GM18868 (cell line): ENCODE data around the gene APOE.
A peak's percentile ranks its signal among the peaks of the same experiment; 100 is the strongest.
"Not testable (repeated sequence)": the region's sequence is repeated elsewhere in the genome, so short reads cannot be mapped to it uniquely, and the experiment has no call there.

Source experiments
- ATAC-seq: cut with Tn5 transposase; IDR thresholded peaks from one replicate; pipeline ENCODE4 v1.9.1; 2021; ENCODE audit warnings: mild to moderate bottlenecking, moderate library complexity; ENCODE audit not compliant: unreplicated experiment

Gene APOE

DNA sequence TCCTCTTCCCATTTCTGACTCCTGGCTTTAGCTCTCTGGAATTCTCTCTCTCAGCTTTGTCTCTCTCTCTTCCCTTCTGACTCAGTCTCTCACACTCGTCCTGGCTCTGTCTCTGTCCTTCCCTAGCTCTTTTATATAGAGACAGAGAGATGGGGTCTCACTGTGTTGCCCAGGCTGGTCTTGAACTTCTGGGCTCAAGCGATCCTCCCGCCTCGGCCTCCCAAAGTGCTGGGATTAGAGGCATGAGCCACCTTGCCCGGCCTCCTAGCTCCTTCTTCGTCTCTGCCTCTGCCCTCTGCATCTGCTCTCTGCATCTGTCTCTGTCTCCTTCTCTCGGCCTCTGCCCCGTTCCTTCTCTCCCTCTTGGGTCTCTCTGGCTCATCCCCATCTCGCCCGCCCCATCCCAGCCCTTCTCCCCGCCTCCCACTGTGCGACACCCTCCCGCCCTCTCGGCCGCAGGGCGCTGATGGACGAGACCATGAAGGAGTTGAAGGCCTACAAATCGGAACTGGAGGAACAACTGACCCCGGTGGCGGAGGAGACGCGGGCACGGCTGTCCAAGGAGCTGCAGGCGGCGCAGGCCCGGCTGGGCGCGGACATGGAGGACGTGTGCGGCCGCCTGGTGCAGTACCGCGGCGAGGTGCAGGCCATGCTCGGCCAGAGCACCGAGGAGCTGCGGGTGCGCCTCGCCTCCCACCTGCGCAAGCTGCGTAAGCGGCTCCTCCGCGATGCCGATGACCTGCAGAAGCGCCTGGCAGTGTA, 2.7 kb downstream of the APOE start:
- ATAC-seq: no peak

DNA sequence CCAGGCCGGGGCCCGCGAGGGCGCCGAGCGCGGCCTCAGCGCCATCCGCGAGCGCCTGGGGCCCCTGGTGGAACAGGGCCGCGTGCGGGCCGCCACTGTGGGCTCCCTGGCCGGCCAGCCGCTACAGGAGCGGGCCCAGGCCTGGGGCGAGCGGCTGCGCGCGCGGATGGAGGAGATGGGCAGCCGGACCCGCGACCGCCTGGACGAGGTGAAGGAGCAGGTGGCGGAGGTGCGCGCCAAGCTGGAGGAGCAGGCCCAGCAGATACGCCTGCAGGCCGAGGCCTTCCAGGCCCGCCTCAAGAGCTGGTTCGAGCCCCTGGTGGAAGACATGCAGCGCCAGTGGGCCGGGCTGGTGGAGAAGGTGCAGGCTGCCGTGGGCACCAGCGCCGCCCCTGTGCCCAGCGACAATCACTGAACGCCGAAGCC, 3.3 kb downstream of the APOE start:
- ATAC-seq: no peak

DNA sequence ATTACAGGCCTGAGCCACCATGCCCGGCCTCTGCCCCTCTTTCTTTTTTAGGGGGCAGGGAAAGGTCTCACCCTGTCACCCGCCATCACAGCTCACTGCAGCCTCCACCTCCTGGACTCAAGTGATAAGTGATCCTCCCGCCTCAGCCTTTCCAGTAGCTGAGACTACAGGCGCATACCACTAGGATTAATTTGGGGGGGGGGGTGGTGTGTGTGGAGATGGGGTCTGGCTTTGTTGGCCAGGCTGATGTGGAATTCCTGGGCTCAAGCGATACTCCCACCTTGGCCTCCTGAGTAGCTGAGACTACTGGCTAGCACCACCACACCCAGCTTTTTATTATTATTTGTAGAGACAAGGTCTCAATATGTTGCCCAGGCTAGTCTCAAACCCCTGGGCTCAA, 4.2 kb downstream of the APOE start:
- no peak for ATAC-seq

DNA sequence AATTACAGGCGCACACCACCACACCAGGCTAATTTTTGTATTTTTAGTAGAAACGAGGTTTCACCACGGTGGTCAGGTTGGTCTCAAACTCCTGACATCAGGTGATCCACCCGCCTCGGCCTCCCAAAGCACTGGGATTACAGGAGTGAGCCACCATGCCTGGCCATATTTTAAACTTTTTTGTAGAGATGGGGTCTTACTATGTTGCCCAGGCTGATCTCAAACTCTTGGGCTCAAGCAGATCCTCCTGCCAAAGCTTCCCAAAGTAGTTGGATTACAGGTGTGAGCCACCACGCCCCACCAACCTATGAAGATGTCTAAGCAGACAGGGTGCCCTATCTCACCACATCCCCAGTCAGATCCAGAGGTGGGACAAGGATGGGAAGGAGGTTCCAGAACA, 6.3 kb downstream of the APOE start:
- ATAC-seq: not testable (repeated sequence)

DNA sequence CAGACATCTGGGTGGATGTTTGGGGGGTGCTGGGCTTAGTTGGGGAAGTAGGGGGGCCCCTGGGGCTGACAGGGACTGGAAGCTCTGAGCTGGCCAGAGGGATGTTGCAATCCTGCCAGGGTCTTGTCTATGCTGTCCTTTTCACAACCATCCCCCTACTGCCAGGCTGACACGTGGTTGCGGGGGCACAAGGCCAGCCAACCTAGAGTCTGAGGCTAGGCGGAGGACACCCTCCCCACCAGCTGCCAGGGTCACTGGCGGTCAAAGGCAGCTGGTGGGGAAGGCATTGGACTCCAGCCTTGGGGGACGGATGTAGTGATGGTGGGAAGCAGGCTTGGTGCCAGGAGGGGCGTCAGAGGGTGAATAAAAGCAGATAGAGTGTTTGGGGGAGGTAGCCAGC, 7.3 kb downstream of the APOE start:
- no peak for ATAC-seq

DNA sequence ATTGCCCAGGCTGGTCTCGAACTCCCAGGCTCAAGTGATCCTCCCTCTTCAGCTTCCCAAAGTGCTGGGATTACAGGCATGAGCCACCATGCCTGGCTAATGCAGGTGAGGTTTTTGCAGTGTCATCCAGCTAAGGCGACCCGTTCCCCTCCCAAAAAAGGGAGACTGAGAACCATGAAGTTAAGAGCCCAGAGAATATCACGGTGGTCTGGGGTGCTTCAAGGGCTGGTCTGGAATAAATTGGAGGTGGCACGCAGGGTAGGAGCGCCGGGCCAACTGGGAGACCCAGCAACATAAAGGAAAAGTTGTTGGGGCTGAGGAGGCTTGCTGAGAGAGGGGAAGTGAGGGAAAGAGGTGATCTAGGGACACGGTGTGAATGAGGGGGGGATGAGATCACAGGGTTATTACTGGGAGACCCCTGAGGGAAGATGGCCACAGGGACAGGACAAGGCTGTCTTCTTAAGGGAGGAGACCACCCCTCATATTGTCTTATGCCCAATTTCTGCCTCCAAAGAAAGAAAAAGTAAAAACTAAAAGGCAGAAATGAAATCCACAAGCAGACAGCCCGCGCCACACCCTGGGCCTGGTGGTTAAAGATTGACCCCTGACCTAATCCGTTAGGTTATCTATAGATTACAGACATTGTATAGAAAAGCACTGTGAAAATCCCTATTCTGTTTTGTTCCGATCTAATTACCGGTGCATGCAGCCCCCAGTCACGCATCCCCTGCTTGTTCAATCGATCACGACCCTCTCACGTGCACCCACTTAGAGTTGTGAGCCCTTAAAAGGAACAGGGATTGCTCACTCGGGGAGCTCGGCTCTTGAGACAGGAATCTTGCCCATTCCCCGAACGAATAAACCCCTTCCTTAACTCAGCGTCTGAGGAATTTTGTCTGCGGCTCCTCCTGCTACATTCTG, 8.2 kb downstream of the APOE start:
- ATAC-seq: not testable (repeated sequence)

DNA sequence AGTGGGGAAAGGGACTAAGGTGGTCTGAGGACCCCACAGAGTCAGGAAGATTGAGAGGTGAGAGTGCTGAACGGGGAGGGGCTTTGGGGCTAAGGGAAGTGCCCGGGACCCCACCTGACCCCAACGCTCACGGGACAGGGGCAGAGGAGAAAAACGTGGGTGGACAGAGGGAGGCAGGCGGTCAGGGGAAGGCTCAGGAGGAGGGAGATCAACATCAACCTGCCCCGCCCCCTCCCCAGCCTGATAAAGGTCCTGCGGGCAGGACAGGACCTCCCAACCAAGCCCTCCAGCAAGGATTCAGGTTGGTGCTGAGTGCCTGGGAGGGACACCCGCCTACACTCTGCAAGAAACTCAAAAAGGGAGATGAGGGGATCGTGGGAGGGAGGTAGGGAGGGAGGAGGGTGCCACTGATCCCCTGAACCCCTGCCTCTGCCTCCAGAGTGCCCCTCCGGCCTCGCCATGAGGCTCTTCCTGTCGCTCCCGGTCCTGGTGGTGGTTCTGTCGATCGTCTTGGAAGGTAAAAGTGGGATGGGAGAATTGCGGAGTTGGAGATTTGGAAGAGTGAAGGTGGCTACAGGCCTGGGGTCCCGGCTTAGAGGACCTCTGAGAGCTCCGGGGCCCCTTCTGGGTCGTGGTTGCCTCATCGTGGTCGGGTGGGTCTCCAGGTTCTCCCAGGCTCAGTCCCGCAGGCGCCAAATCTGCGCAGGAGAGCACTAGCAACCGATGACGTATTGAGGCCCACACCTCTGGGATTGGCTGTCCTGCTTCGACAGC, 9.0 kb downstream of the APOE start, which contains the start of gene APOC1:
Gene APOC1 (plus strand): TSS at position 176 of the 774 bp plus-strand sequence. CDS start 284 bp downstream, at position 460.
- ATAC-seq: peak; percentile 89

DNA sequence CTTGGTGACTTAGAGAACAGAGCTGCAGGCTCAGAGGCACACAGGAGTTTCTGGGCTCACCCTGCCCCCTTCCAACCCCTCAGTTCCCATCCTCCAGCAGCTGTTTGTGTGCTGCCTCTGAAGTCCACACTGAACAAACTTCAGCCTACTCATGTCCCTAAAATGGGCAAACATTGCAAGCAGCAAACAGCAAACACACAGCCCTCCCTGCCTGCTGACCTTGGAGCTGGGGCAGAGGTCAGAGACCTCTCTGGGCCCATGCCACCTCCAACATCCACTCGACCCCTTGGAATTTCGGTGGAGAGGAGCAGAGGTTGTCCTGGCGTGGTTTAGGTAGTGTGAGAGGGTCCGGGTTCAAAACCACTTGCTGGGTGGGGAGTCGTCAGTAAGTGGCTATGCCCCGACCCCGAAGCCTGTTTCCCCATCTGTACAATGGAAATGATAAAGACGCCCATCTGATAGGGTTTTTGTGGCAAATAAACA, 18.7 kb downstream of the APOE start:
- ATAC-seq: no peak

DNA sequence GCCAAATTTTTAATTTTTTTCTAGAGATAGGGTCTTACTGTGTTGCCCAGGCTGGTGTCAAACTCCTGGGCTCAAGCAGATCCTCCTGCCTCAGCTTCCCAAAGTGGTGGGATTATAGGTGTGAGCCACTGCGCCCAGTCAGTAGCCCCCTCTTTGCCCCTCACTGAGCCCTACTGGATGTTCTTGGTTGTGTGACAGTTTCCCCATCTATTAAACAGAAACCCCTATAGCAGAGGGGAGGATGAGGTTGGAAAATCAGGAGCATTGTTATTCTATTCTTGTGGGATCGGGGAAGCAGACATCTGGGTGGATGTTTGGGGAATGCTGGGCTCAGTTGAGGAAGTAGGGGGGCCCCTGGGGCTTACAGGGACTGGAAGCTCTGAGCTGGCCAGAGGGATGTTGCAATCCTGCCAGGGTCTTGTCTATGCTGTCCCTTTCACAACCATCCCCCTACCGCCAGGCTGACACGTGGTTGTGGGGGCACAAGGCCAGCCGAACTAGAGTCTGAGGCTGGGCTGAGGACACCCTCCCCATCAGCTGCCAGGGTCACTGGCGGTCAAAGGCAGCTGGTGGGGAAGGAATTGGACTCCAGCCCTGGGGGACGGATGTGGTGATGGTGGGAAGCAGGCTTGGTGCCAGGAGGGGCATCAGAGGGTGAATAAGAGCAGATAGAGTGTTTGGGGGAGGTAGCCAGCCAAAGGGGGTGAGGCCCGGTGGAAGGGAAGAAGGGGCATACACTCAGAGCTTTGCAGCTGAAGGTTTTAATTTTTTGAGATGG, 19.7 kb downstream of the APOE start:
- ATAC-seq: no peak

DNA sequence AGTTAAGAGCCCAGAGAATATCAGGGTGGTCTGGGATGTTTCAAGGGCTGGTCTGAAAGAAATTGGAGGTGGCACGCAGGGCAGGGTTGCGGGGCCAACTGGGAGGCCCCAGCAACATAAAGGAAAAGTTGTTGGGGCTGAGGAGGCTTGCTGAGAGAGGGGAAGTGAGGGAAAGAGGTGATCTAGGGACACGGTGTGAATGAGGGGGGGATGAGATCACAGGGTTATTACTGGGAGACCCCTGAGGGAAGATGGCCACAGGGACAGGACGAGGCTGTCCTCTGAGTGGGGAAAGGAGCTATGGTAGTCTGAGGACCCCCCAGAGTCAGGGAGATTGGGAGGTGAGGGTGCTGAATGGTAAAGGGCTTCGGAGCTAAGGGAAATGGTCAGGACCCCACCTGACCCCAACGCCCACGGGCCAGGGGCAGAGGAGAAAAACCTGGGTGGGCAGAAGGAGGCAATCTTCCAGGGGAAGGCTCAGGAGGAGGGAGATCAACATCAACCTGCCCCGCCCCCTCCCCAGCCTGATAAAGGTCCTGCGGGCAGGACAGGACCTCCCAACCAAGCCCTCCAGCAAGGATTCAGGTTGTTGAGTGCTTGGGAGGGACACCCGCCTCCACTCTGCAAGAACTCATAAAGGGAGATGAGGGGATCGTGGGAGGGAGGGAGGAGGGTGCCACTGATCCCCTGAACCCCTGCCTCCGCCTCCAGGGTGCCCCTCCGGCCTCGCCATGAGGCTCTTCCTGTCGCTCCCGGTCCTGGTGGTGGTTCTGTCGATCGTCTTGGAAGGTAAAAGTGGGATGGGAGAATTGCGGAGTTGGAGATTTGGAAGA, 20.9 kb downstream of the APOE start:
- ATAC-seq: not testable (repeated sequence)

DNA sequence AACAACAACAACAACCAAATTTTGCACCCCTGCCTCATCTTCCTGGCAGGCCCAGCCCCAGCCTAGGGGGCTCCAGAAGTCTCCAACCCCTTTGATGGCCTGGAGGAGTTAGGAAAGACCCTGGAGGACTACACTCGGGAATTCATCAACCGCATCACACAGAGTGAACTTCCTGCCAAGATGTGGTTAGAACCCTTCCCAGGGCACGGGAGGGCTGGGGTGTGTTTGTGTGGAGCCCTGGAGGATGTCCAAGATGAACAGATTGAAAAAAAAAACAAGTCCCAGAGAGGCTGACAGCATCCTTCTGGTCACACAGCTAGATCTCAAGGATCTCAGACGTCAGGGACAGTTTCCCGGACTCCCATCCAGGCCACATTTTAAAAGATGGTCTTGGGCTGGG, 22.1 kb downstream of the APOE start:
- no peak for ATAC-seq

DNA sequence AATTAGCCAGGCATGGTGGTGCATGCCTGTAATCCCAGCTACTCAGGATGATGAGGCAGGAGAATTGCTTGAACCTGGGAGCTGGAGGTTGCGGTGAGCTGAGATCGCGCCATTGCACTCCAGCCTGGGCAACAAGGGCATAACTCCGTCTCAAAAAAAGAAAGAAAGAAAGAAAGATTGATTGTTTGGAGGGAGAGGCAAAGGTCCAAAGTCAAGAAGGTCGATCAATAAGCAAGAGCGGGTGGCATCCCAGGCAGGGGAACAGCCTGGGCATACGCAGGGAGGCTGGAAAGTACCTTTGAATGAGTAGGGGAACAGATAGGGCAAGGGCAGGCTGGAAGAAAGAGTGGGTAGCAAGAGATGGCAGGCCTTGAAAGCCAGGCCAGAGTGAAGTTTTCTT, 24.5 kb downstream of the APOE start:
- ATAC-seq: no peak

DNA sequence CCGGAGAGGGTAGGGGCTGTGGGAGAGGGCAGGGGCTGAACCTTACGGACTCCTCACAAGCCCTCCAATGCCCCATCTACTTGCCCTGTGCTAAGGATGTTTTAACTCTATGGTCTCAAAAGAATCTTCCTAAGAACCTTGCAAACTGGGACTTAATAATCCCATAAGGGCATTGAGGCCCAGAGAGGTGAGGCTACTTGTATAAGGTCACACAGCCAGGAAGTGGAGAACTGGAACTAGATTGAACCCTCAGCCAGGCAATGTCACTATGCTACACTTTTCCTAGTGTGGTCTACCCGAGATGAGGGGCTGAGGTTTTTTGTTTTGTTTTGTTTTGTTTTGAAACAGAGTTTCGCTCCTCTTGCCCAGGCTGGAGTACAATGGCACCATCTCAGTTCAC, 25.9 kb downstream of the APOE start:
- ATAC-seq: no peak

DNA sequence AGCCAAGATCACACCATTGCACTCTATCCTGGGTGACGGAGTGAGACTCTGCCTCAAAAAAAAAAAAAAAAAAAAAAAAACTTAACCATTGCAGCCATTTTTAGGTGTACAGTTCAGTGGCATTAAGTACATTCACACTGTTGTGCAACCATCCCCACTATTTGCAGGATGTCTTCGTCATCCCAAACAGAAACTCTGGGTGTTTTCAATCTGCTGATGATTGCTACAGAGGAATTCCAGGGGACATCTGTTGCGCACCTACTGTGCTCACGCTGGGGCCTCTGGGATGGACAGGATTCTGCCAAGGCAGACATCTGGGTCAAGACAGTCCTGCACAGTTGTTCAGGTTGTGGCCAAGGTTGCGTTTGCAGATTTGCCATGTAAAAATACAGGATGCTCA, 34.1 kb downstream of the APOE start:
- ATAC-seq: no peak

DNA sequence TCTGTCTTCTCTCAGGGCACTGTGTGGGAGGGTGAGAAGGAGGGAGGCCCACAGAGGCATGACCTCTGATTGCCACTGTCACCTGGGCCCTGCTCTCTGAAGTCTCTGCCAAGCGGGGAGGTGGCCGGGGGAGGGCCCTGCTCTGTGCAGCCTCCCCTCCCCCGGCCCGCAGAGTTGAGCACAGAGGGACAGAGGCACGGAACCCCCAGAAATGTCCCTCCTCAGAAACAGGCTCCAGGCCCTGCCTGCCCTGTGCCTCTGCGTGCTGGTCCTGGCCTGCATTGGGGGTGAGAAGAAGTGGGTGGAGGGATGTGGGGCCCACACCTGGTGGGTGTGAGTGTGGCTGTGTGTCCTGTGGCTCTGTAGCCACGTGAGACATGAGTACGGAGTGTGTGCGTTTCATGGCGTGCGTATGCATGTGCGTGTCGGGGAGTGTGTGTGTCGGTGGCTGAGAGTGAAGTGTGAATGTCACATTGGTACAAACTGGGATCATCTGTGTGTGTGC, 36.5 kb downstream of the APOE start, which contains the start of gene APOC4:
Gene APOC4 (plus strand): TSS at position 171 of the 505 bp plus-strand sequence. CDS start 41 bp downstream, at position 212.
- no peak for ATAC-seq

DNA sequence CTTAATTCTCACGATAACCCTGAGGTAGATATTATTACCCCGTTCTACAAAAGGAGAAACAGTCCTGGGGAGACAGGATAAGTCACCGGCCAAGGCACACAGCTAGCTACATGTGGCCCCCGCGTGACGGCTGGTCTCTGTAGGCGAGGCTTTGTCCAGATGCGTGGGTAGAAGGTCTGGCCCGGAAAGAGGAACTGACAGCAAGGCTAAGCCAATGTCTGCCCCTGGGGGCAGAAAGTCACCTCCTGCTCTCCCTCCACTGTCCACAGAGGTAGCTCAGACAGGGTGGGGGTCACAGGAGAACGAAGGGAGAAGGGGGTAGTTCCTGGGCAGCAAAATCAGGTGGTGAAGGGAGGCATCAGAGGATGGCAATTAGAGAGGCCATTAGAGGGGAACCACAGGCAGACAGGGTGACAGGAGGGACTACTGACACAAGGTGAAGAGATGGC, 38.2 kb downstream of the APOE start:
- ATAC-seq: no peak

DNA sequence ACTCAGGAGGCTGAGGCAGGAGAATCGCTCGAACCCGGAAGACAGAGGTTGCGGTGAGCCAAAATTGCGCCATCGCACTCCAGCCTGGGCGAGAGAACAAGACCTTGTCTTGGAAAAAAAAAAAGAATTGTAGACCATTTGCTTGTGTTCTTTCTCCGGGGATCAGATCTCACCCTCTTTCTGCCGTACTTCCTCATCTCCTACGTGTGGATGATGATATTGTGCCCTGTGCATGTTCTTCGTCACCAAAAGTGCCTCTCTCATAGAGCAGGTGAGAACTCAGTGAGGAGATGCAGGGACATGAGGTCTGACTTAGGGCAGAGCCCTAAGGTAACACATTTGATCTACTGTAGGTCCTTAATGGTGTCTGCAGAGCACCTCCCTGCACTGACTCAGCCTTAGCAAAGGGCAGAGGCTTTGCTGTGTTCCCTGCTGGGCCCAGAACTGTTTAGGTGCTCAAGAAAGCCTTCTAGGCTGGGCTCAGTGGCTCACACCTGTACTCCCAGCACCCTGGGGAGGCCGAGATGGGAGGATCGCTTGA, 41.5 kb downstream of the APOE start:
- ATAC-seq: no peak

DNA sequence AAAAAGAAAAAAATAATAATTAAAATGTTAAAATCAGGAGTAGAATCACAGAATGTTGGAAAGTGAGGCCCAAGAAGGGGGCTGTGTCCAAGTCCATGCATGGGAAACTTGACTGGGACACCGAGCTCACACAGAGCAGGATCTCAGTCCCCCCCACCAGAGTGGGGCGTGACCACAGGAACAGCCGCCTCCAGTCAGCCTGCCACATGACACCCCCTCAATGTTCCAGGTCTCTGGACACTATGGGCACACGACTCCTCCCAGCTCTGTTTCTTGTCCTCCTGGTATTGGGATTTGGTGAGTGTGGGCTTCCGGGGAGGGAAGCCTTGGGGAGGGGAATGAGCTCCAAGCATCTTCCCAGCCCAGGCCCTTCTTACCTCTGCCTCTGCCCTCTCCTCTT, 42.6 kb downstream of the APOE start:
- no peak for ATAC-seq
